A549 (cell line): ENCODE data around the gene KLHL29. TPM values are rescaled to one million over a fixed set of nuclear protein-coding genes. Genes with fewer than 3 reads are reported as not detected.

Experiments
- ATAC-seq, 2 experiments: fragments of 200-7000 bp in 1 of 2; fragments of >200 bp in 1 of 2; cut with Nextera tagmentation in 1 of 2; cut with Tn5 transposase in 1 of 2; 3 replicates each; pipeline versions ENCODE4 v1.8.0 to v1.9.1; 2018 to 2020; ENCODE audit warnings: mild to moderate bottlenecking in 1 of 2, moderate library complexity in 1 of 2
- CTCF ChIA-PET: fragments of 300-600 bp; sonication (Branson Sonifier 250); formaldehyde crosslinking; extraction: SDS; loops from one replicate; lab custom pipeline; 2021; ENCODE audit warnings: antibody characterized with exemption, inconsistent platforms; lab: Yijun Ruan, JAX
- POLR2A ChIA-PET: fragments of 350-600 bp; formaldehyde crosslinking; extraction: SDS; loops from one replicate; lab custom pipeline; 2021; ENCODE audit warnings: antibody characterized with exemption, inconsistent platforms; lab: Yijun Ruan, JAX
- DNase-seq, 2 experiments: peaks; one replicate each; pipeline versions ENCODE4 v3.0.0 to v3.0.0-alpha.2; 2011 to 2016; ENCODE audit warnings: low read depth in 1 of 2, low spot score in 1 of 2
- FAIRE-seq: peaks from 2 replicates; lab custom pipeline; 2011; peaks lifted over from hg19 to GRCh38; lab: Jason Lieb, UNC
- H3K27ac ChIP-seq, 2 experiments: fragments of >200 bp; sonication (Bioruptor Twin); formaldehyde crosslinking; 3 replicates each; pipeline ENCODE4 v1.5.1; 2016 to 2017
- H3K4me1 ChIP-seq: fragments of >200 bp; sonication (Bioruptor Twin); formaldehyde crosslinking; 3 replicates; pipeline ENCODE4 v1.6.1; 2016
- H3K4me2 ChIP-seq: fragments of >200 bp; sonication (Bioruptor Twin); formaldehyde crosslinking; 3 replicates; pipeline ENCODE4 v1.6.1; 2016
- H3K4me3 ChIP-seq: fragments of >200 bp; sonication (Bioruptor Twin); formaldehyde crosslinking; 3 replicates; pipeline ENCODE4 v1.5.1; 2016
- H3K9me3 ChIP-seq: fragments of >200 bp; sonication (Bioruptor Twin); formaldehyde crosslinking; 3 replicates; pipeline ENCODE4 v1.6.1; 2016
- BHLHE40 ChIP-seq: IDR thresholded peaks from 2 replicates; pipeline ENCODE4 v1.6.1; 2012; ENCODE audit warnings: low read depth, low read length, inconsistent platforms
- CBX8 ChIP-seq: fragments of 200-600 bp; sonication (generic); IDR thresholded peaks from 2 replicates; pipeline ENCODE4 v1.6.1; 2016
- CHD2 ChIP-seq: fragments of 150-350 bp; IDR thresholded peaks from 2 replicates; pipeline ENCODE4 v1.6.1; 2014; ENCODE audit warnings: low read length; ENCODE audit not compliant: partially characterized antibody
- CHD4 ChIP-seq: fragments of 200-600 bp; sonication (generic); IDR thresholded peaks from 2 replicates; pipeline ENCODE4 v1.6.1; 2016; ENCODE audit warnings: antibody characterized with exemption, mild to moderate bottlenecking, borderline replicate concordance
- E2F6 ChIP-seq: IDR thresholded peaks from 2 replicates; pipeline ENCODE4 v1.6.1; 2012; ENCODE audit warnings: low read depth, borderline replicate concordance
- FOXS1 ChIP-seq: fragments of 250-450 bp; sonication (Bioruptor Pico); IDR thresholded peaks from 2 replicates; pipeline ENCODE4 v1.5.0; 2020; ENCODE audit warnings: mild to moderate bottlenecking, moderate library complexity
- GATA3 ChIP-seq: IDR thresholded peaks from 2 replicates; pipeline ENCODE4 v1.6.1; 2012; ENCODE audit warnings: borderline replicate concordance
- HEYL ChIP-seq: fragments of 250-450 bp; sonication (Bioruptor Pico); IDR thresholded peaks from 2 replicates; pipeline ENCODE4 v1.8.0; 2021; ENCODE audit warnings: mild to moderate bottlenecking, moderate library complexity
- HOXB13 ChIP-seq: fragments of 250-450 bp; sonication (Bioruptor Pico); IDR thresholded peaks from 2 replicates; pipeline ENCODE4 v1.5.0; 2020; ENCODE audit warnings: low read depth, mild to moderate bottlenecking, moderate library complexity
- MAFK ChIP-seq: fragments of 450-650 bp; IDR thresholded peaks from 2 replicates; pipeline ENCODE4 v1.6.1; 2014; ENCODE audit not compliant: partially characterized antibody
- MAZ ChIP-seq: fragments of 150-350 bp; IDR thresholded peaks from 2 replicates; pipeline ENCODE4 v1.6.1; 2014; ENCODE audit warnings: antibody characterized with exemption, low read depth, low read length, borderline replicate concordance
- MYC ChIP-seq: IDR thresholded peaks from 2 replicates; pipeline ENCODE4 v1.6.1; 2012; ENCODE audit warnings: mild to moderate bottlenecking, inconsistent platforms, low read length, improper control_type of control experiment, borderline replicate concordance
- NFE2L2 ChIP-seq: fragments of 150-350 bp; conservative IDR thresholded peaks from 2 replicates; pipeline ENCODE4 v1.6.1; 2014; ENCODE audit warnings: low read length
- NPAS2 ChIP-seq: fragments of 250-450 bp; sonication (Bioruptor Pico); IDR thresholded peaks from 2 replicates; pipeline ENCODE4 v1.8.0; 2022; ENCODE audit warnings: mild to moderate bottlenecking, moderate library complexity, borderline replicate concordance
- PHF8 ChIP-seq: fragments of 200-600 bp; sonication (generic); IDR thresholded peaks from 2 replicates; pipeline ENCODE4 v1.6.1; 2016; ENCODE audit warnings: low read depth, mild to moderate bottlenecking, antibody characterized with exemption, moderate library complexity, borderline replicate concordance
- POLR2A ChIP-seq: IDR thresholded peaks from 2 replicates; pipeline ENCODE4 v1.6.1; 2012; ENCODE audit warnings: mild to moderate bottlenecking, low read length
- RAD21 ChIP-seq, 2 experiments: fragments of >200 bp in 1 of 2; sonication (Bioruptor Twin) in 1 of 2; formaldehyde crosslinking in 1 of 2; IDR thresholded peaks in 1 of 2; conservative IDR thresholded peaks in 1 of 2; 2 replicates in 1 of 2; 3 replicates in 1 of 2; pipeline ENCODE4 v1.6.1; 2012 to 2018; ENCODE audit warnings: inconsistent platforms in 1 of 2
- RCOR1 ChIP-seq: fragments of 150-350 bp; IDR thresholded peaks from 2 replicates; pipeline ENCODE4 v1.6.1; 2014; ENCODE audit warnings: antibody characterized with exemption, low read length, low read depth
- RNF2 ChIP-seq: fragments of 200-600 bp; sonication (generic); IDR thresholded peaks from 2 replicates; pipeline ENCODE4 v1.6.1; 2016; ENCODE audit warnings: low read depth, mild to moderate bottlenecking, antibody characterized with exemption, moderate library complexity, borderline replicate concordance
- TFCP2L1 ChIP-seq: fragments of 250-450 bp; sonication (Bioruptor Pico); IDR thresholded peaks from 2 replicates; pipeline ENCODE4 v1.5.0; 2021; ENCODE audit warnings: mild to moderate bottlenecking
- ZC3H11A ChIP-seq: fragments of 450-650 bp; IDR thresholded peaks from 2 replicates; pipeline ENCODE4 v1.6.1; 2014; ENCODE audit warnings: antibody characterized with exemption, mild to moderate bottlenecking
- ZFP36 ChIP-seq: fragments of 450-650 bp; IDR thresholded peaks from 2 replicates; pipeline ENCODE4 v1.6.1; 2014; ENCODE audit warnings: borderline replicate concordance; ENCODE audit not compliant: partially characterized antibody
- WGBS: methylation state at CpG from one replicate; pipeline ENCODE4 v1.1.6; 2017; ENCODE audit errors: missing lambda C conversion rate; 5-methylcytosine and 5-hydroxymethylcytosine counted together
- polyA plus RNA-seq, 4 experiments: library from polyadenylated mRNA; depleted of rRNA in 3 of 4; stranded (reverse); fragments of >200 nt; fragmentation: RNase III in 1 of 4; extraction: RNeasy Plus Mini Kit Qiagen cat#74134 plus additional on column Dnase treatment in 1 of 4; gene quantifications; 2 replicates in 3 of 4; 3 replicates in 1 of 4; pipeline ENCODE4 v1.2.3, GENCODE V29; 2011 to 2017
- TF ChIP-seq, protein P1 (sequence below): fragments of 150-350 bp; IDR thresholded peaks from 2 replicates; pipeline ENCODE4 v1.6.1; 2014; ENCODE audit warnings: low read depth, mild to moderate bottlenecking, low read length
- TF ChIP-seq, protein P2 (sequence below): fragments of >200 bp; sonication (Bioruptor Twin); formaldehyde crosslinking; IDR thresholded peaks from 3 replicates; pipeline ENCODE4 v1.6.1; 2016
- TF ChIP-seq, protein P3 (sequence below): fragments of 200-600 bp; sonication (generic); IDR thresholded peaks from 2 replicates; pipeline ENCODE4 v1.6.1; 2016; ENCODE audit warnings: antibody characterized with exemption, mild to moderate bottlenecking, moderate library complexity
- TF ChIP-seq, protein P4 (sequence below): fragments of >200 bp; sonication (Bioruptor Twin); formaldehyde crosslinking; IDR thresholded peaks from 3 replicates; pipeline ENCODE4 v1.5.1; 2016
- TF ChIP-seq, protein P5 (sequence below): fragments of 450-650 bp; IDR thresholded peaks from 2 replicates; pipeline ENCODE4 v1.6.1; 2014; ENCODE audit warnings: antibody characterized with exemption

Gene KLHL29
- polyA plus RNA-seq, 2 of the 4 experiments (the other 2 are of a cell fraction) = 1.3 to 2.5 TPM

DNA sequence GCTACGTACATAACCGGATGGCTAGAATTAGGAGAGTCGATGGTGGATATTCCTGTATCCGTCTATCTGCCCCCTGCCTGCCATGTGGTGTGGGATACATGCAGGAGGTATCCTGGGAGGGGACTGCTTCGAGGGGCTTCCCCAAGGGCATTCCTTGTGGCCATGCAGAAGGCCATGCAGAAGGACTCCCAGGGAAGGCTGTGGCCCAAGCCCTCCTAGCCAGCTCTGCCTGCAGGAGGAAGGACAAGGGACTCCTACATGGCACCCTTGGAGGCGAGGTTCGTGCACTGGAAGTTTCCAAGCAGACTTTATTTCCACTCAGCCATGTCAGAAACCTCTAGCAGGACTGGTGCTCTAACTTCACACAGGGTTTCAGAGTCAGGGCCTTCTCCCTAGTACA lies 136.1 kb downstream of the KLHL29 start:
- no peak for DNase-seq
- H3K4me1 ChIP-seq = peaks cover 4% of the 10 kb centered on the region; the same call in 1 of the 3 replicates
- no peak for TF ChIP-seq E2F6
- TF ChIP-seq, protein P1, sequence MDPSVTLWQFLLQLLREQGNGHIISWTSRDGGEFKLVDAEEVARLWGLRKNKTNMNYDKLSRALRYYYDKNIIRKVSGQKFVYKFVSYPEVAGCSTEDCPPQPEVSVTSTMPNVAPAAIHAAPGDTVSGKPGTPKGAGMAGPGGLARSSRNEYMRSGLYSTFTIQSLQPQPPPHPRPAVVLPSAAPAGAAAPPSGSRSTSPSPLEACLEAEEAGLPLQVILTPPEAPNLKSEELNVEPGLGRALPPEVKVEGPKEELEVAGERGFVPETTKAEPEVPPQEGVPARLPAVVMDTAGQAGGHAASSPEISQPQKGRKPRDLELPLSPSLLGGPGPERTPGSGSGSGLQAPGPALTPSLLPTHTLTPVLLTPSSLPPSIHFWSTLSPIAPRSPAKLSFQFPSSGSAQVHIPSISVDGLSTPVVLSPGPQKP = no peak
- TF ChIP-seq, protein P2, sequence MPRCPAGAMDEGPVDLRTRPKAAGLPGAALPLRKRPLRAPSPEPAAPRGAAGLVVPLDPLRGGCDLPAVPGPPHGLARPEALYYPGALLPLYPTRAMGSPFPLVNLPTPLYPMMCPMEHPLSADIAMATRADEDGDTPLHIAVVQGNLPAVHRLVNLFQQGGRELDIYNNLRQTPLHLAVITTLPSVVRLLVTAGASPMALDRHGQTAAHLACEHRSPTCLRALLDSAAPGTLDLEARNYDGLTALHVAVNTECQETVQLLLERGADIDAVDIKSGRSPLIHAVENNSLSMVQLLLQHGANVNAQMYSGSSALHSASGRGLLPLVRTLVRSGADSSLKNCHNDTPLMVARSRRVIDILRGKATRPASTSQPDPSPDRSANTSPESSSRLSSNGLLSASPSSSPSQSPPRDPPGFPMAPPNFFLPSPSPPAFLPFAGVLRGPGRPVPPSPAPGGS = no peak
- TF ChIP-seq CHD2 = no peak
- no peak for TF ChIP-seq RCOR1
- TF ChIP-seq FOXS1 (CRISPR knock-in tag) = no peak
- no peak for TF ChIP-seq MYC
- no peak for TF ChIP-seq PHF8
- TF ChIP-seq NFE2L2 = no peak
- no peak for TF ChIP-seq POLR2A
- TF ChIP-seq, protein P3, sequence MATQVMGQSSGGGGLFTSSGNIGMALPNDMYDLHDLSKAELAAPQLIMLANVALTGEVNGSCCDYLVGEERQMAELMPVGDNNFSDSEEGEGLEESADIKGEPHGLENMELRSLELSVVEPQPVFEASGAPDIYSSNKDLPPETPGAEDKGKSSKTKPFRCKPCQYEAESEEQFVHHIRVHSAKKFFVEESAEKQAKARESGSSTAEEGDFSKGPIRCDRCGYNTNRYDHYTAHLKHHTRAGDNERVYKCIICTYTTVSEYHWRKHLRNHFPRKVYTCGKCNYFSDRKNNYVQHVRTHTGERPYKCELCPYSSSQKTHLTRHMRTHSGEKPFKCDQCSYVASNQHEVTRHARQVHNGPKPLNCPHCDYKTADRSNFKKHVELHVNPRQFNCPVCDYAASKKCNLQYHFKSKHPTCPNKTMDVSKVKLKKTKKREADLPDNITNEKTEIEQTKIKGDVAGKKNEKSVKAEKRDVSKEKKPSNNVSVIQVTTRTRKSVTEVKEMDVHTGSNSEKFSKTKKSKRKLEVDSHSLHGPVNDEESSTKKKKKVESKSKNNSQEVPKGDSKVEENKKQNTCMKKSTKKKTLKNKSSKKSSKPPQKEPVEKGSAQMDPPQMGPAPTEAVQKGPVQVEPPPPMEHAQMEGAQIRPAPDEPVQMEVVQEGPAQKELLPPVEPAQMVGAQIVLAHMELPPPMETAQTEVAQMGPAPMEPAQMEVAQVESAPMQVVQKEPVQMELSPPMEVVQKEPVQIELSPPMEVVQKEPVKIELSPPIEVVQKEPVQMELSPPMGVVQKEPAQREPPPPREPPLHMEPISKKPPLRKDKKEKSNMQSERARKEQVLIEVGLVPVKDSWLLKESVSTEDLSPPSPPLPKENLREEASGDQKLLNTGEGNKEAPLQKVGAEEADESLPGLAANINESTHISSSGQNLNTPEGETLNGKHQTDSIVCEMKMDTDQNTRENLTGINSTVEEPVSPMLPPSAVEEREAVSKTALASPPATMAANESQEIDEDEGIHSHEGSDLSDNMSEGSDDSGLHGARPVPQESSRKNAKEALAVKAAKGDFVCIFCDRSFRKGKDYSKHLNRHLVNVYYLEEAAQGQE = no peak
- no peak for TF ChIP-seq MAZ
- no peak for TF ChIP-seq HEYL (CRISPR knock-in tag)
- TF ChIP-seq ZFP36 = no peak
- TF ChIP-seq CBX8 = no peak
- no peak for TF ChIP-seq CHD4
- no peak for TF ChIP-seq MAFK
- FAIRE-seq = no peak
- POLR2A ChIA-PET = no interaction called here
- ATAC-seq = no peak
- no peak overlapping the region for H3K4me3 ChIP-seq
- no peak overlapping the region for H3K4me2 ChIP-seq
- H3K27ac ChIP-seq = no peak overlapping the region
- CTCF ChIA-PET = interaction anchor here (1.3 to 3.0 kb wide), 4 partner anchors 8 to 322 kb away, joined by 3 to 9 read pairs (median 4); no protein-coding TSS in a partner anchor
- H3K9me3 ChIP-seq = no peaks in the 10 kb centered on the region
- 70% methylated on average over 7 of the region's 7 CpGs for WGBS

DNA sequence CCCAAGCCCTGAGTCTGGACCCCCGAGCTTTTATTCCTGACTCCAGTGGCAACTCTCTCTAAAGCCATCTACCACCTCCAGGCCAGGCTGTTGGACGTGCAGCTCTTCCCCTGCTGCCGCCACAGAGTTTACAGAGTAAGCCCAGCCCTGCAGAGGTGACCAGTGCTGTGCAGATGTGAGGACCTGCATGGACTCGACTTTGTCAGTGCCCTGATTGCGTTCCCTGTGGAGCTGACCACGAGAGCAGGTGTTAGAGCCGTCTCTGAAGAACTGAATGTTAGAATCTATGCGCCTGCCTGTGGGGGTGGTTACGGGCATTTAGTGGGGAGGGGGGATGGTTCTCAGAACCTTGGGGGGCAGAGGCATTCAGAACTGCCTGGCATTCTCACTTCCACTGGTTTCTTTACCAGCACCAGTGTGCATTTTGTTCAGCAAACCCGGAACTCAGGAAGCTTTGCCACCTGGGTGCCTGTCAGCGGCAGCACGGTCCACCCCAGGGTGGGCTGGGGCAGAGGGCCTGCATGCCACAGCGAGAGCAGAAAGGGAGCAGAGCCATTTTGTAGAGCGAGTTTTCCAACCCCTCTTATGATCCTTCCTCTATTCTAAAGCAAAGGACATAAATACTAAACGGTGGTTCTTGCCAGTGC lies 137.9 kb downstream of the KLHL29 start:
- Histone ChIP-seq H3K4me2 (no peak overlapping the region), H3K27ac (no peak overlapping the region), H3K4me1 (peaks cover 4% of the 10 kb centered on the region; the same call in 1 of the 3 replicates), H3K4me3 (no peak overlapping the region), H3K9me3 (no peaks in the 10 kb centered on the region)
- ChIA-PET CTCF (interaction anchor here (0.6 kb wide), 1 partner anchor 343 kb away, joined by 3 read pairs; no protein-coding TSS in a partner anchor), POLR2A (no interaction called here)
- DNase-seq (no peak), FAIRE-seq (no peak), ATAC-seq (no peak)
- 67% methylated on average over 15 of the region's 15 CpGs for WGBS
- no peak for TF ChIP-seq TFCP2L1 (CRISPR knock-in tag)
- no peak for TF ChIP-seq MYC
- TF ChIP-seq GATA3 = no peak
- TF ChIP-seq RAD21 (conservative IDR thresholded peaks at IDR 0.05 in 1 of 2, IDR thresholded peaks at IDR 0.05 in 1 of 2) = no peak
- TF ChIP-seq BHLHE40 = no peak
- TF ChIP-seq RCOR1 = no peak
- TF ChIP-seq HEYL (CRISPR knock-in tag) = no peak
- TF ChIP-seq HOXB13 (CRISPR knock-in tag) = no peak
- TF ChIP-seq NPAS2 (CRISPR knock-in tag) = no peak
- TF ChIP-seq RNF2 = no peak
- no peak for TF ChIP-seq ZC3H11A
- TF ChIP-seq, protein P4, sequence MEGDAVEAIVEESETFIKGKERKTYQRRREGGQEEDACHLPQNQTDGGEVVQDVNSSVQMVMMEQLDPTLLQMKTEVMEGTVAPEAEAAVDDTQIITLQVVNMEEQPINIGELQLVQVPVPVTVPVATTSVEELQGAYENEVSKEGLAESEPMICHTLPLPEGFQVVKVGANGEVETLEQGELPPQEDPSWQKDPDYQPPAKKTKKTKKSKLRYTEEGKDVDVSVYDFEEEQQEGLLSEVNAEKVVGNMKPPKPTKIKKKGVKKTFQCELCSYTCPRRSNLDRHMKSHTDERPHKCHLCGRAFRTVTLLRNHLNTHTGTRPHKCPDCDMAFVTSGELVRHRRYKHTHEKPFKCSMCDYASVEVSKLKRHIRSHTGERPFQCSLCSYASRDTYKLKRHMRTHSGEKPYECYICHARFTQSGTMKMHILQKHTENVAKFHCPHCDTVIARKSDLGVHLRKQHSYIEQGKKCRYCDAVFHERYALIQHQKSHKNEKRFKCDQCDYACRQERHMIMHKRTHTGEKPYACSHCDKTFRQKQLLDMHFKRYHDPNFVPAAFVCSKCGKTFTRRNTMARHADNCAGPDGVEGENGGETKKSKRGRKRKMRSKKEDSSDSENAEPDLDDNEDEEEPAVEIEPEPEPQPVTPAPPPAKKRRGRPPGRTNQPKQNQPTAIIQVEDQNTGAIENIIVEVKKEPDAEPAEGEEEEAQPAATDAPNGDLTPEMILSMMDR = no peak
- no peak for TF ChIP-seq CBX8
- TF ChIP-seq, protein P5, sequence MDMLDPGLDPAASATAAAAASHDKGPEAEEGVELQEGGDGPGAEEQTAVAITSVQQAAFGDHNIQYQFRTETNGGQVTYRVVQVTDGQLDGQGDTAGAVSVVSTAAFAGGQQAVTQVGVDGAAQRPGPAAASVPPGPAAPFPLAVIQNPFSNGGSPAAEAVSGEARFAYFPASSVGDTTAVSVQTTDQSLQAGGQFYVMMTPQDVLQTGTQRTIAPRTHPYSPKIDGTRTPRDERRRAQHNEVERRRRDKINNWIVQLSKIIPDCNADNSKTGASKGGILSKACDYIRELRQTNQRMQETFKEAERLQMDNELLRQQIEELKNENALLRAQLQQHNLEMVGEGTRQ = no peak
